Measurements from ENCODE around the gene TSPEAR.

DNA sequence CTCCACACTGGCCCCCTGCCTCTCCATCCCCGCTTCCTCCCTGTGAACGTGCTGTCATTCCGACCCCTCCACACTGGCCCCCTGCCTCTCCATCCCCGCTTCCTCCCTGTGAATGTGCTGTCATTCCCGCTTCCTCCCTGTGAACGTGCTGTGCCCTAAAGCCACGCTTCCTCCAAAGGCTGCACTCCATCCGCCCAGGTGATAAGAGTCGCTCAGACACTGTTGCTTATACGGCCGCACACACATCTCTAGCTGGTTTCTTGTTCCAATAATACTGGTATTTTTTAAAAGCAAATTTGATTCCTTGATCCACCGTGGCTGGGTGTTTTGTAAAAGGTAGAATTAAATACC lies 39.3 kb upstream of the TSPEAR start:
- TF ChIP-seq, protein P1, sequence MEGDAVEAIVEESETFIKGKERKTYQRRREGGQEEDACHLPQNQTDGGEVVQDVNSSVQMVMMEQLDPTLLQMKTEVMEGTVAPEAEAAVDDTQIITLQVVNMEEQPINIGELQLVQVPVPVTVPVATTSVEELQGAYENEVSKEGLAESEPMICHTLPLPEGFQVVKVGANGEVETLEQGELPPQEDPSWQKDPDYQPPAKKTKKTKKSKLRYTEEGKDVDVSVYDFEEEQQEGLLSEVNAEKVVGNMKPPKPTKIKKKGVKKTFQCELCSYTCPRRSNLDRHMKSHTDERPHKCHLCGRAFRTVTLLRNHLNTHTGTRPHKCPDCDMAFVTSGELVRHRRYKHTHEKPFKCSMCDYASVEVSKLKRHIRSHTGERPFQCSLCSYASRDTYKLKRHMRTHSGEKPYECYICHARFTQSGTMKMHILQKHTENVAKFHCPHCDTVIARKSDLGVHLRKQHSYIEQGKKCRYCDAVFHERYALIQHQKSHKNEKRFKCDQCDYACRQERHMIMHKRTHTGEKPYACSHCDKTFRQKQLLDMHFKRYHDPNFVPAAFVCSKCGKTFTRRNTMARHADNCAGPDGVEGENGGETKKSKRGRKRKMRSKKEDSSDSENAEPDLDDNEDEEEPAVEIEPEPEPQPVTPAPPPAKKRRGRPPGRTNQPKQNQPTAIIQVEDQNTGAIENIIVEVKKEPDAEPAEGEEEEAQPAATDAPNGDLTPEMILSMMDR (IDR thresholded peaks at IDR 0.05; ENCODE audit: low read depth, low read length, poor library complexity, severe bottlenecking) = no peak
- no peak for TF ChIP-seq EZH2phosphoT487 (IDR thresholded peaks at IDR 0.05; ENCODE audit: borderline replicate concordance, low read length)

All from DOHH2 (cell line).